KG1 (cell line): ENCODE results near the gene KIF5B.
A peak's percentile ranks its signal among the peaks of the same experiment; 100 is the strongest.
"Not testable (repeated sequence)": the region's sequence is repeated elsewhere in the genome, so short reads cannot be mapped to it uniquely, and the experiment has no call there.

Experiments used
- DNase-seq: peaks from one replicate; lab custom pipeline; 2025; lab: John Stamatoyannopoulos, UW

Gene KIF5B

GRCh38 chr10:32007026-32007425, 49.2 kb downstream of the KIF5B start:
- DNase-seq, result no peak

DNA sequence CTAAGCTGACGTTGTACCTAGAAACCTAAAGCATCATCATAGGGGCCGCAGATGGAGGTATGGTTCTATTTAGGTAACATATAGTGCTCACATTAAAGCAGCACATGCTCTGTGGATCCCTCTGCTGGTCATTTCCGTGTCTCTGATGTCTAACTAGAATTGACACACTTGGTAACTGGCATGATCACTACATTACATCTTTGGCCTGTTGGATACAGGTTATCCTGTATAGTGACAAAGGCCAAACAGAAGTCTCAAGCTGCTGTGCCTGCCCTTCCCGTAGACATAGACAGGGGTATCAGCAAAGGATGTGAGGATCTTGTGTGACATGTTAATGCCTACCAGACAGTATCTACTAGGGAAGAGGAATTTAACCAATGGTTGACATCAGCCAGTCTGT, 51.2 kb downstream of the KIF5B start:
- peak; percentile 21 for DNase-seq

DNA sequence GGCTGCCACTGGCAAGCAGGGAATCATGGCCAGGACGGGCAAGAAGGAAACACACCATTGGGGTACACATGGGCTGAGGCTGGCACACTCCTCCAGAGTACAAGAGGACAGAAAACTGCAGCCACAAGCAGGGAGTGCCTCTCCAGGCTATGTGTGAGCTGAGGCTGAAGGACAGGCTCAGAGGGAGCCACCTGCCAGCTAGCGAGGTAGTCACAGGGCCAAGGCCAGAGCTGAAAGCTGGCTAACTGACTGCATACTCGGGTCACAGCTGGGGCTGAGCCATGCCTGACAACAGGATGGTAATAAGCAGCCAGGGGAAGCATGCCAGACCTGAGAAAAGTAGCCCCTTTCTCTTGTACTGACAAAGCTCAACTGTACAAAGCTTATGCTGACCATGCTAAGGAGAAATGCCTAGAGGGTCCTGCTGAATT, 52.0 kb downstream of the KIF5B start:
- no peak for DNase-seq

DNA sequence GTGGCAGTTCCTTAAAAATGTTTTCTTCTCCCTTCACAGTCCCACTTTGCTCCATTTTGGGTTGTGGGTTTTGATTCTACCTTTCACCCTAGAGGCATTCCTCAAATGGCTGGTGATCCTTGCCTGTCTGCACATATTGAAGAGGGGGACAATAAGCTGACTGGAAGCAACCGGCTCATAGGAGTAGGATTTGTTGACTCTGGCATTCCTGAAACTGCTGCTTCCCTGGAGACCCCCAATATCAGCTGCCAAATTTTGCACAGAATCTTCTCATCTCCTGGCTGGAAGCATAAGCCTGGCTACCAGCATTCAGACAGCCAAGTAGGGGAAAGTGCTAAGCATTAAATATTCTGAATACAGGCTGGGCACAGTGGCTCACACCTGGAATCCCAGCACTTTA, 53.7 kb downstream of the KIF5B start:
- DNase-seq, result no peak

- no peak for DNase-seq
Observed at GRCh38 chr10:32000937-32001336, 55.3 kb downstream of the KIF5B start.

- no peak for DNase-seq
Observed at GRCh38 chr10:31999836-32000235, 56.4 kb downstream of the KIF5B start.

- no peak for DNase-seq
Observed at GRCh38 chr10:31999070-31999660, 57.1 kb downstream of the KIF5B start.

DNA sequence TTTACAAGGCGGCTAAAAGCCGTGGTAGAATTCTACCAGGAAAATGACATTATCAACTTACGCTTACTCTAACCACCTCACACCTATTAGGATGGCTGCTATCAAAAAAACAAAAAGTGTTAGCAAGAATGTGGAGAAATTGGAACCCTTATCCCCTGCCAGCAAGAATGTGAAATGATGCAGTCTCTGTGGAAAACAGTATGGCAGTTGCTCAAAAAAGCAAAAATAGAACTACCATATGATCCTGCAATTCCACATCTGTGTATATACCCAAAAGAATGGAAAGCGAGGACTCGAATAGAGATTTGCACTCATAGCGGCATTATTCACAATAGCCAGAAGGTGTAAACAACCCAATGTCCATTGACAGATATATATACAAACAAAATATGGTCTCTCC, 61.3 kb downstream of the KIF5B start:
- DNase-seq, result no peak

DNA sequence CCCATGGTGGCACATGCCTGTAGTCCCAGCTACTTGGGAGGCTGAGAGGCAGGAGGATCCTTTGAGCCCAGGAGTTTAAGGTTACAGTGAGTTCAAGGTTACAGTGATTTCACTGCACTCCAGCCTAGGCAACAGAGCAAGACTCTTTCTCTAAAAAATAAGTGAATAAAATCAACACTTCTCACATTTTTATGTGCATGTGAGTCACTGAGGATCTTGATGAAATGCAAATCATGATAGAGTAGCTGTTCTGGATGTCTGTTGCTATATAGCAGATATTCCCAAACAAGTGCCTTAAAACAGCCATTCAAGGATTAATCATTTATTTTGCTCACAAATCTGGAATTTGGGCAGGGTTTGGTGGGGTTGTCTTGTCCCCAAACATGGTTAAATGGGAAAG, 65.3 kb downstream of the KIF5B start:
- DNase-seq, result no peak

- DNase-seq, result not testable (repeated sequence)
Observed at GRCh38 chr10:31987786-31988185, 68.4 kb downstream of the KIF5B start.

- DNase-seq, result no peak
Observed at GRCh38 chr10:31982111-31982510, 74.1 kb downstream of the KIF5B start.

- DNase-seq, result no peak
Observed at GRCh38 chr10:31980471-31980870, 75.8 kb downstream of the KIF5B start.

GRCh38 chr10:31979071-31979470, 77.2 kb downstream of the KIF5B start:
- not testable (repeated sequence) for DNase-seq

DNA sequence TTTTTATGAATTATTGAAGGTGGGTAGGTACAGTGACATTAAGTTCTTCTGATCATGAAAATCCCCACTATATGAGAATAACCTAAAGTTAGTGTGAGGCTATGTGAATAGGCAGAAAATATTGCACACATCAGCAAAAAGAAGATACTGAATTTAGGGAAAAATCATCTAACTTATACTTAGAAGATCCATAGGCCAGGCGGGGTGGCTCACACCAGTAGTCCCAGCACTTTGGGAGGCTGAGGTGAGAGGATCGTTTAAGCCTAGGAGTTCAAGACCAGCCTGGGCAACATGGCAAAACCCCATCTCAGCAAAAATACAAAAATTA, 78.1 kb downstream of the KIF5B start:
- no peak for DNase-seq

DNA sequence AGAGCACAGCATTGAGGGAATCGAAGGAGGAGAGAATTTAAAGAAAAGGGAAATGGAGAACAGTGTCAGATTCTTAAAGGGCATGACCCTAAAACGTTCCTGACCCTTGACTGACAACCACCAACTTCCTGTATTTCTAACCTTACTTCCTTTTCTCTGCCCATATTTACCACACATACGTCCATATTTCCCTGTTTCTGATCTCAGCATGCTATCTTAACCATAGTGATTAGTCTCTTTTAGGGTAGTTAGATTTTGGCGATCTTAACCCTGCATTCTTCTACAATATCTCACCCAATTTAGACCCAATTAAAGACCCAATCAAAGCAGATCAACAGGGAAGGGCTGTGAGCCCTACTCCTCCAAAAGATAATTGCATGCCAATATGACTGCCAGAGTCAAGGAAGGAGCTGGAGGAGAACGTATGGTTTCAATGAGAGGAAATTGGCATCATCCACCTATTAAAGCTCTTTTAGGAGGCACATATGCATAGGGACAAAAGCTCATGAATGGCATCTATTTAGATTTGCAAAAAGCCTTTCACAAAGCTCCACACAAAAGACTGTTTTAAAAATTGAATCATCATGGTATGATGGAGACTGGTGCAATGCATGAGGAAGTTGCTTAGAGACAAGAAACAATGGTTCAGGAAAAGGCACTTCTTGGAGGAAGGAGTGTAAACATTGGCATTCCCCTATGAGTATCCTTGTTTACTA, 78.6 kb downstream of the KIF5B start:
- DNase-seq, result peak; percentile 55

DNA sequence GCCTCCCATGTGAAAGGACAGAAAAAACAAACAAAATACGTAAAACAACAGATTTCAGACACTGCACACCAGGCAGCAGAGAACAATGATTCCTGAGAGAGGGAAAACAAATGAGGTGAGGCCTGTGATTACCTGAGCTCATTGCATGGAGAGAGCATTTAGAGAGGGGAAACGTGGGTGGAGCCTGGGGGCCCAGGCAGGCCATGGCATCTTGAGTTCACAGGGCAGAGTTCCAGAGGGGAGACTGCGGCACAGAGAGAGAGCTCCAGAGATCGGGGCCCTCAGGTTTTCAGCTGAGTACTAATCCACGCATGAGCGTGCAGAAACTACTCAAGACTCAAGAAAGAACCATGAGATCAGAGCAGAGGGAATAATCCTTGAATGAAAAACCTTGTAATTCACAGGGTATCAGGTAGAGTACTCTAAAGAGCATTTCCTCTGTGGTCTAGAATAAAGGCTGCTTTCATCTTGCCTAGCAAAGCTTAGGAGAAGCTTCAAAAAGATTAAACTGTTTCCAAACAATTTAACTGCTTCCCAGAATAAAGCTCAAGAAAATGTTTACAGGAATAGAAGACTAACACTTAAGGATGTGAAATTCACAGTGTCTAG, 81.0 kb downstream of the KIF5B start:
- no peak for DNase-seq

DNA sequence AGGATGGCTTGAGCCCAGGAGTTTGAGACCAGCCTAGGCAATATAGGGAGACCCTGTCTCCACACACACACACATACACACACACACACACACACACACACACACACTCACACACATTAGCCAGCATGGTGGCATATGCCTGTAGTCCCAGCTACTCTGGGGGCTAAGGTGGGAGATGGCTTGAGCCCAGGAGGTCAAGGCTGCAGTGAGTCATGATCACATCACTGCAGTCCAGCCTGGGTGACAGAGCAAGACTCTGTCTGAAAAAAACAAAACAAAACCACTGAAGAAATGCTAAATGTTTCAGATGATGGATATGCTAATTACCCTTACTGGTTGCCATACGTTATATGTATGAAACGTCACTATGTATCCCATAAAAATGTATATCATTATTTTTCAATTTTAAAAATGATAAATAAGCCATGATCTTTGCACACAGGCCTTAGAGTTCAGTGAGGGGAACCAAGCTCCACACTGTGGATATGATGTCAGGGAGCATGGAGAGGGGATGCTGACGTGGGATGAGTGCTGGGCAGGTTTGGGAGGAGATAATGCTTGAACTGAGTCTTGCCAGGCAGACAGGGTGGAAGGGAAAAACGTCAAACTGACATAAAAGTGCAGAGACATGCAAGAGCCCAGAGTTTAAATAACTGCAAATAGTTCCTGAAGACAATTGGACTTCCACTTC, 81.6 kb downstream of the KIF5B start:
- DNase-seq, result no peak

DNA sequence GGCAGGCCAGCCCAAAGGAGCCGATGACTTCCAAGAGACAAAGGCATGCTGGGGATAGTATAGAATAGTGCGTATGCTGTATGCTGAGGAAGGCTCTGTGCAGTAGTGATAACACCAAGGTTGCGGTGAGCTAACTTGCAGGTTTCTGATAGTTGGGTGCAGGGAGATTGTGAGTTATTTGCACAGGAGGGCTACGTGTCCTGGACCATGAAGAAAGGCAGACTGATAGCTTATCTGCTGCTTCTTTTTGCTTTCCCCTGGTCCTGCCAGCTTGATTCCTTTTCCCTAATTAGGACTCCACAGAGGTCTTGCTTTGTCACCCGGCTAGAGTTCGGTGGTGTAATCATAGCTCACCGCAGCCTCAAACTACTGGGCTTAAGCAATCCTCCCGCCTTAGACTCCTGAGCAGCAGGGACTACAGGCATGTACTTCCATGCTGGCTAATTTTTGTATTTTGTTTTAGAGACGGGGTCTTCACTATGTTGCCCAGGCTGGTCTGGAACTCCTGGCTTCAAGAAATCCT, 83.6 kb downstream of the KIF5B start:
- no peak for DNase-seq

- not testable (repeated sequence) for DNase-seq
Observed at GRCh38 chr10:31969847-31970246, 86.4 kb downstream of the KIF5B start.

- DNase-seq, result no peak
Observed at GRCh38 chr10:31963589-31963980, 92.6 kb downstream of the KIF5B start.

DNA sequence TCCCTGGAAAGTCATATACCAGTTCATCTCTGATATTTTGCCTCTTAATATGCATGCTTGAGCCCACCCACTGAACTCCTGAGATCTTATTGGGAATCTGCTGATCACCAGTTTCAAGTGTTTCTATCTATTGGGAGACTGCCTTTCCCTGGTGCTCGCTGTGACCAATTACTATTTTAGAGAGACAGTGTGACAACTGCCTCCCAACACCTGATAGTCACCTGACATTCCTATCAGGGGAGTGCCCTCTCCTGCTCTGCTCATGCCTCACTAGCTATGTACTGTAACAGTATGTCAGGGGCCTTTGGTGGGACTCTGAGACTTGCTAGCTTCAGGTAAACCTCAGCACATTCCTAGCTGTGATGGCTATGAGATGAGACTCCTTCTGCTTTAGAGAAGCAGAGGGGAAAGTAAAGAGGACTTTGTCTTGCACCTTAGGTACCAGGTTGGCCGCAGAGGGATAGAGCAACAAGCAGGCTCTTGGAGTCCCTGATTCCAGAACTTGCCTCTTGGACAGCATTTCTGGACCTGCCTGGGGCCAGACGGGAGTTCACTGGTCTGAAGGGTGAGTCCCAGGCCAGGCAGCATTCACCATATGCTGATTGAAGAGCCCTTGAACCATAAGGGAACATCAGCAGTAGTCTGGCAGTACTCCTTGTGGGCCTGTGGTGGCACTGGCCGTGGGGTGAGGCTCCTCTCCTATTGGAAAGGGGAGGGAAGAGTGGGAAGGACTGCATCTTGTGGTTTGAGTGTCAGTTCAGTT, 93.2 kb downstream of the KIF5B start:
- DNase-seq, result no peak
